SK-N-SH (cell line): ENCODE measurements around the gene KDM4C.

Source experiments
- CTCF ChIP-seq: fragments of 200-600 bp; sonication (generic); IDR thresholded peaks from 2 replicates; pipeline ENCODE4 v1.6.1; 2017; ENCODE audit warnings: antibody characterized with exemption, mild to moderate bottlenecking, moderate library complexity
- ELF1 ChIP-seq: IDR thresholded peaks from 2 replicates; pipeline ENCODE4 v1.4.0; 2012
- FOXM1 ChIP-seq: IDR thresholded peaks from 2 replicates; pipeline ENCODE4 v1.4.0; 2012; ENCODE audit warnings: low read depth, mild to moderate bottlenecking
- NRF1 ChIP-seq: IDR thresholded peaks from 2 replicates; pipeline ENCODE4 v1.6.1; 2012; ENCODE audit warnings: low read depth, mild to moderate bottlenecking, low read length
- POLR2AphosphoS5 ChIP-seq: IDR thresholded peaks from 2 replicates; pipeline ENCODE4 v1.6.1; 2012; ENCODE audit warnings: low read depth, low read length
- REST ChIP-seq: IDR thresholded peaks from 2 replicates; pipeline ENCODE4 v1.6.1; 2012; ENCODE audit warnings: mild to moderate bottlenecking, low read depth, low read length, moderate library complexity

- TF ChIP-seq CTCF (no peak), NRF1 (no peak), REST (no peak), FOXM1 (no peak), POLR2AphosphoS5 (no peak), ELF1 (no peak)
Measured at GRCh38 chr9:6780690-6781089, 22.9 kb downstream of the KDM4C start.
